Sigmoid colon (tissue), 4 donors: ENCODE data around the gene CCL19.

Source experiments
- EP300 ChIP-seq, 4 donors: sonication (generic); formaldehyde crosslinking; IDR thresholded peaks; one replicate each; pipeline ENCODE4 v1.6.1; 2017; ENCODE audit warnings: antibody characterized with exemption in 4 of 4
- POLR2A ChIP-seq, 2 donors: fragments of 450-650 bp; IDR thresholded peaks; one replicate each; pipeline ENCODE4 v1.6.1; 2016; ENCODE audit warnings: antibody characterized with exemption in 2 of 2, mild to moderate bottlenecking in 2 of 2, moderate library complexity in 2 of 2

DNA sequence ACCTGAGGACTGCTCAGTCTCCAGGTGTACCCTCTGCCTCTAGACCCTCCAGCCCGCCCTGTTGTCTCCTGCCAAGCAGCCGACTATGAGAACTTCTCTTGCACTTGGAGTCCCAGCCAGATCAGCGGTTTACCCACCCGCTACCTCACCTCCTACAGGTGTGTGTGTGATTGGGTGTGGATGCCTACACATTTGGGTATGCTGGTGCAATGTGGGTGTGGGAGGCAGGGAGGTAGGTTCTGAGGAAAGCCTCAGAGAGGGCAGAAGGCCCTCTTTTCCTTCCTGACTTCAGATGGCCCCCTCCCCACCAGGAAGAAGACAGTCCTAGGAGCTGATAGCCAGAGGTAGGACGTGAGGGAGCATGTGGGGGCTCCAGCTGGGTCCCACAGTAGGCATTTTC lies 34.1 kb downstream of the CCL19 start:
- no peak for TF ChIP-seq EP300 (IDR thresholded peaks at IDR 0.05)
- TF ChIP-seq POLR2A (IDR thresholded peaks at IDR 0.05) = no peak
